Measurements from ENCODE around the gene LAMC3. TPM values are rescaled to one million over a fixed set of nuclear protein-coding genes. Genes with fewer than 3 reads are reported as not detected.

The LAMC3 gene
- total RNA-seq, 6 experiments from 2014 or later = 2.7 to 14.3 (median 3.7) TPM

Small RNAs within 50 kb of the gene (small RNA-seq; reads per million reads assigned to genes)
- 0 reads per million in 2 experiments for gene RF00322
- 0 reads per million in 2 experiments for gene RNU6-881P

Other genes starting within 250 kb of the LAMC3 start
- 10 to 100 TPM; 17.0 to 25.8 (median 18.8) TPM for gene ABL1, start 173.9 kb upstream of the LAMC3 start, total RNA-seq
- gene QRFP, start 112.4 kb upstream of the LAMC3 start, total RNA-seq = 1 to 10 TPM in 1 of 6 experiments, not detected in 5; 3.3 TPM
- not detected for gene FIBCD1, start 69.9 kb upstream of the LAMC3 start, total RNA-seq
- gene AIF1L, start 87.4 kb downstream of the LAMC3 start, total RNA-seq = 1 to 10 TPM in 1 of 6 experiments, under 1 TPM in 5; 0.33 to 1.4 (median 0.49) TPM
- gene NUP214, start 116.4 kb downstream of the LAMC3 start, total RNA-seq = 10 to 100 TPM; 22.5 to 31.1 (median 27.5) TPM

Measured in right lobe of liver (tissue), 5 donors.